ENCODE results near the gene SLC12A7.

DNA sequence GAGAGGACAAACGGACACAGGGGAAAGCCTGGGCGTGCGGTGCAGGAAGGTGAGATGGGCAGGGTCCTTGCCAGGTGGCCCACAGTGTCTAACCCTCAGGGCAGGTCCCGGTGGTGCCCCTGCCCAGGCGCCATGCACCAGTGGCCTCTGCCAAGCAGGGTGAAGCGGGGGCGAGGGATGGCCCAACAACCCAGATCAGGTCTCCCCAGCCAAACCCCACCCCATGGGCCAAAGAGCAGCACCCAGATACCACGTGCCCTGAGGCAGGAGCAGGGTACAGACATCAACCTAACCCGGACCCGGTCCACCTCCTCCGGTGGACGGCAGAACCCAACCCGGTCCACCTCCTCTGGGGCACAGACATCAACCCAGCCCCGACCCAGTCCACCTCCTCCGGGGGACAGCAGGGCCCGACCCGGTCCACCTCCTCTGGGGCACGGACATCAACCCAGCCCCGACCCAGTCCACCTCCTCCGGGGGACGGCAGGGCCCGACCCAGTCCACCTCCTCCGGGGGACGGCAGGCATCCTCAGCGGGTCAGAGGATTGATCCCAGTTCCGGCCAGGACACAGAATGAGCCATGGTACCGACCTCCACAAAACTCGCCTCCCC is 12.8 kb downstream of the SLC12A7 start:
- TF ChIP-seq POLR2A (IDR thresholded peaks at IDR 0.05; ENCODE audit: low read depth, low read length) (no peak), POLR2AphosphoS5 (IDR thresholded peaks at IDR 0.05; ENCODE audit: low read depth, low read length) (no peak)
